Left colon (tissue), 2 donors: Measurements from ENCODE around the gene MYL5. TPM values are rescaled to one million over a fixed set of nuclear protein-coding genes. Genes with fewer than 3 reads are reported as not detected.
A peak's percentile ranks its signal among the peaks of the same experiment; 100 is the strongest.
"Not testable (repeated sequence)": the region's sequence is repeated elsewhere in the genome, so short reads cannot be mapped to it uniquely, and the experiment has no call there.

Experiments
- ATAC-seq: fragments of 200-7000 bp; cut with Tn5 transposase; one replicate; pipeline ENCODE4 v1.9.1; 2020; ENCODE audit warnings: mild to moderate bottlenecking, moderate library complexity
- DNase-seq, 2 donors: peaks; one replicate each; pipeline ENCODE4 v3.0.0-alpha.2; 2020
- intact Hi-C, 2 donors: fragments of 100-400 bp; cut with DNase I in 1 of 2; cut with micrococcal nuclease in 1 of 2; formaldehyde crosslinking; loops; one replicate each; pipeline versions ENCODE4 v1.11.2 to v1.14.0; 2022; cut with DNase I, micrococcal nuclease
- total RNA-seq, 2 donors: library from RNA; stranded (reverse); fragmentation: NEBNext Ultra II Directional; extraction: Animal tissue kit (Norgen Biotek cat#: 25700); gene quantifications; one replicate each; pipeline ENCODE4 v1.2.1, GENCODE V29; 2021
- donor health status: DM: no; HTN: no; CAD: no.
- donor health status: DM: yes; HTN: yes; CAD: no.

The MYL5 gene
- total RNA-seq, 2 donors from 2014 or later = 30.0 to 37.1 TPM

DNA sequence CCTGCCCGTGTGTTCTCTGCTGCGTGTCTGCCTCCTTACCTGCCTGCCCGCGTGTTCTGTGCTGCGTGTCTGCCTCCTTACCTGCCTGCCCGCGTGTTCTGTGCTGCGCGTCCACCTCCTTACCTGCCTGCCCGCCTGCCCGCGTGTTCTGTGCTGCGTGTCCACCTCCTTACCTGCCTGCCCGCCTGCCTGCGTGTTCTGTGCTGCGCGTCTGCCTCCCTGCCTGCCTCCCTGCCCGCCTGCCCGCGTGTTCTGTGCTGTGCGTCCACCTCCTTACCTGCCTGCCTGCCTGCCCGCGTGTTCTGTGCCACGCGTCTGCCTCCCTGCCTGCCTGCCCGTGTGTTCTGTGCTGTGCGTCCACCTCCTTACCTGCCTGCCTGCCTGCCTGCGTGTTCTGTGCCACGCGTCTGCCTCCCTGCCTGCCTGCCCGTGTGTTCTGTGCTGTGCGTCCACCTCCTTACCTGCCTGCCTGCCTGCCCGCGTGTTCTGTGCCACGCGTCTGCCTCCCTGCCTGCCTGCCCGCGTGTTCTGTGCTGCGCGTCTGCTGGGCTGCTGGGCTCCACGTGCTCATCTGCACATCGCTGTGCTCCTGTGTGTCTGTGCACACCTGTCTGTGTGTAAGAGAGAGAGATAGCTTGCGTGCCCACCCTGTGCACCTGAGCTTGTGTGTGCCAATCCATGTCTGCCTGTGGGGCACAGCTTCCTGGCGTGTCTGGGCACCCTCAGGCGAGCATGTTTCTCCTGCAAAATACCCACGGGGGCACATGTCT lies 39.1 kb upstream of the MYL5 start:
- intact Hi-C loops, DNase-seq, ATAC-seq: not testable (repeated sequence)

DNA sequence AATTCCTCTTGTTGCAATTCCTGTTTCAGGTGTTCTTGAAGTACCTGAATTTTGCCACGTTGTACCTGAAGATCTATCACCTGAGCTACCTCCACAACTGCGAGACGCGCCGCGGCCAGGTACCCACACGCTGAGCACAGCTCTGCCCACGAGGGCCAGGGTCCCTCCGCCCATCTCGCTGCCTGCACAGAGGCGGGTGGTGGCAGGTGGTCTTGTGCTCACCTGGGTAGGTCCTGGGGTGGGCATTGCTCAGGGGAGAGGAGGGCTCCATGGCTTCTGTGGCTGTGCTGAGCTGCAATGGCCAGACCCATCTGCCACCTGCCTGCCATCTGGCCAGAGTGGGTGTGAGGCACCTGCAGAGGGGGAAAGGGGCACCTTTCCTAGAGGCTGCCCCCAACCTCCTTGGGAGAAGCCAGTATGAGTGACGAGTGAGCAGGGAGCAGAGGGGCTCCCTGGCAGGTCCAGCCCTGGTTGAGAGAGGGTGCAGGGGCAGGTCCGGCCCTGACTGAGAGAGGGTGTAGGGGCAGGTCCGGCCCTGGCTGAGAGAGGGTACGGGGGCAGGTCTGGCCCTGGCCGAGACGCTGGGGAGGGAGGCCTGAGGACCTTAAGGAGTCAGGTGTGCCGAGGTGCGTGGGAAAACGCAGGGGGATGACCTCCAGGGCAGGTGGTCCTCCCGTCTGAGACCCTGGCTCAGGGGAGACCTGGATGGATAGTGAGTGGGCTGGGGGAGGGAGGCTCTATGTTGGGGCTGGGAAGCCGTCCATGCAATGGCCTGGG lies 38.3 kb upstream of the MYL5 start:
- no peak for ATAC-seq
- intact Hi-C loops = no loop called here
- DNase-seq = no peak

DNA sequence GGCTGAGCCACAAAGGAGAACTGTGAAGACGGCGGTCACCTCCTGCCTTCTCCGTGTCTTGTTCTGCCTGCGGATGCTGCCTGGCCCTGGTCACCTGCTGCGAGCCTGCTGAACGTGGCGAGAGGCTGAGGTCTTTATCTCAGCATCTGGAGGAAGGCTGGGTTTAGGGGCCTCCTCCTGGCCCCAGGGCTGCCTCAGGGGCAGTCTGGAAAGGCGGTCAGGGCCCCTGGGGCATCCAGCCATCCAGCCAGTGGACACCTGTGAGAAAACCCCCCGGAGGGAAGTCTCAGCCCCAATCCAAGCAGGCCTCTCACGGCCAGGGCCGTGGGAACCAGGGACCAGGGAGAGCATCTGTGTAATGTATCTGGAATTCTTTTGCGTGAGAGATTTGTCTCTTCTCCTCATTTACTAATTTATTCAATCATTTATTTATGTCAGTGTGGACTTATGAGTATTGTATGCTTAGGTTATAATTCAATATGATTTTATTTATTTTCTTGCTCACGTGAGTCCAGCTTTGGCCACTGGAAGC lies 37.6 kb upstream of the MYL5 start:
- ATAC-seq (no peak), DNase-seq (no peak)
- intact Hi-C loops = no loop called here

DNA sequence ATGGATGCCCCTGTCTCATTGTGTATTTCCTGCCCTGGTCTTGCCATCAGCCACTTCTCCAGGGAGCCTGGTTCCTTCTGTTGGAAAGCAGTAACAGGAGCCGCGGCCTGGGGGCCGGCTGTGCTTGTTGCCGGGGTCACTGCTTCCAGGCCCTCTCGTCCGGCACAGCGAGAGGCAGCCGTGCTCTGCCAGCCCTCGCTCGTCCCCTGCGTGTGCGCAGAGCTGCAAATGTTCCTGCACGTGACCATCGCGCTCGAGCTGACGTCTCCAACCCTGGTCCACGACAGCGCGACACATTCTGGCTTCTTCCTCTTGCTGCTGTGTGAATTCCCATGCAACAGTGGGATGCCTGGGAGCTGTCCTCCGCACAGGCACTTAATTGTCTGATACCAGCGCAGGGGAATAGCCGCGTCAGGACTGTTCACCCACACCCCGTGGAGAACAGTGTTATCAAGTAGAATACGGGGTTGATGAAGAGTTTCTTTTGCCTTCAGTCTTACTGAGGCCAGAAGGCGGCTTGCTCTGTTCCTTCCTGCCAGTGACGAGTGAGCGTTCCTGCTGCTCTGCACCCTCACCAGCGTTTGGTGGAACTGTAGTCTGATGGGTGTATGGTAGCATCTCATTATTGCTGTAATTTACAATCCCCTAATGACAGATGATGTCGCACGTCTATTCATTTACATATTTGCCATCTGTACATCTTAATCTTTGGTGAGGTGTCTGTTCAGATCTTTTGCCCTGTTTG lies 36.6 kb upstream of the MYL5 start:
- DNase-seq (no peak), ATAC-seq (no peak)
- intact Hi-C loops = no loop called here

DNA sequence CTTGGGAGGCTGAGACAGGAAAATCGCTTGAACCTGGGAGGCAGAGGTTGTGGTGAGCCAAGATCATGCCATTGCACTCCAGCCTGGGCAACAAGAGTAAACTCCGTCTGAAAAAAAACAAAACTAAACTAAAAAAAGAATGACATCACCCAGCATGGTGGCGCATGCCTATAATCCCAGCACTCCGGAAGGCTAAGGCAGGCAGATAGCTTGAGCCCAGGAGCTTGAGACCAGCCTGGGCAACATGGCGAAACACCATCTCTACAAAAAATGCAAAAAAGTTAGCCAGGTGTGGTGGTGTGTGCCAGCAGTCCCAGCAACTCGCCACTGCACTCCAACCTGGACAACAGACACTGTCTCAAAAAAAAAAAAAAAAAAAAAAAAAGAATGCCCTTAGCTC lies 32.0 kb upstream of the MYL5 start:
- ATAC-seq, intact Hi-C loops, DNase-seq: not testable (repeated sequence)

DNA sequence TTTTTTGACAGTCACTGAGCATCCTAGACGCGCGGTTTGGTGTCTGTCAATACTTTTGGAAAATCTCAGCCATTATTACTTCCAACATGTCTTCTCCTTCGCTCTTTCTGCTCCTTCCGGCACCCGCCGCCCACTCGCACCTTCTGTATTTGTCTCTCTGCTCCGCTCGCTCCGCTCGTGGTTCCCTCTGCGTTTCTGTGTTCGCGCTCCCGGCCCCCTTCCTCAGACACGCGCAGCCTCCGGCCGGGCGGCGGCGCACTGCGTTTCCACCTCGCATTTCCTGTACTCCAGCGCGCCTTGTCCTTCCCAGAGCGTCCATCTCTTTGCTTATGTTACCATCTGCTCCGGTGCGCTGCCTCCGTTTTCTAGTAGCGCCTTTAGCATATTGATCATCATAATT lies 27.9 kb upstream of the MYL5 start:
- no peak for DNase-seq
- ATAC-seq = no peak

DNA sequence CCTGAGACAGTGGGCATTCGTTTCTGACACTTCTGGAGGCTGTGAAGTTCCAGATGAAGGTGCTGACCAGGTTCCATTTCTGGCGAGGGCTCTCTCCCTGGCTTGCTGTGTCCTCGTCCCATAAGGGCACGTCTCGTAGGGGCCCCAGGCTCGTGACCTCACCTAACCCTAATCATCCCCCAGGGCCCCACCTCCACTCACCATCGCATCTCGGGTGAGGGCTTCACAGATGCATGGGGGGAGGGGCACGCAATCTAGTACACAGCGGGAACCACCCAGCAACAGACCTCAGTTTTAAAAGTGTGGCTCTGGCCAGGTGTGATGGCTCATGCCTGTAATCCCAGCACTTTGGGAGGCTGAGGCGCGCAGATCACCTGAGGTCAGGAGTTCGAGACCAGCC lies 26.9 kb upstream of the MYL5 start:
- DNase-seq (no peak), ATAC-seq (no peak)
- intact Hi-C loops = no loop called here

More for the DNA sequence above, 27.9 kb upstream of the MYL5 start:
- intact Hi-C loops = no loop called here

DNA sequence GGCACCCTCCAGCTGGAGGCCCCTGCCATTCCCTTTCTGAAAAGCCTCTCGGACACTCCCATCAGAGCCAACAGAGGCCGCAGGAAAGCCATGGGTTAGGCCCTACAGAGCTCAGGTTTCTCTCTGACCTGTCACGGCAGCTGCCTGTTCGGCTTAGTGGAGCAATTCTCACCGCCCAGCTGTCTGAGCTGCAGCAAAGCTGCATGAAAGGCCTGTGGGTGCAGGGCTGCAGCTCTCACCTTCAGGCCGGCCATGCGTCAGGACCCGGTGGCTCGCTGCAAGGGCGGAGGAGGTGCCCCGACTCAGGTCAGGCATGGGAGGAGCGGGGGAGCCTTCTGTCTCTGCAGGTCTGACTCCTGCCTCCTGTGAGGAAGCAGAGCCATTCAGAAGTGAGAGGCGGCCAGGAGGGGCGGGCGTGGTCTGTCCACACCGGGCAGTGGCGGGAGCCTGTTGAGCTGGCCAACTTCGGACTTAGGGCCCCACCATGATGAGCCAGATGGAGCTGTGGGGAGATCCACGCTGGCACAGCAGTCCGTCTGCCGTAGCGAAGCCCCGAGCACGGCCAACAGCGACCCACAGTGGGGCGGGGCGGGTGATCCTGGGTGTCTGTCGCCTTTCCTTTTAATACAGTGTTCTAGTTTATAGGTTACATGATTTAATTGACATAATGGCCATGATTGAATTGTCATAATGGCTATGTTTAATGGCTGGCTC lies 25.6 kb upstream of the MYL5 start:
- ATAC-seq = no peak
- intact Hi-C loops = no loop called here
- no peak for DNase-seq

DNA sequence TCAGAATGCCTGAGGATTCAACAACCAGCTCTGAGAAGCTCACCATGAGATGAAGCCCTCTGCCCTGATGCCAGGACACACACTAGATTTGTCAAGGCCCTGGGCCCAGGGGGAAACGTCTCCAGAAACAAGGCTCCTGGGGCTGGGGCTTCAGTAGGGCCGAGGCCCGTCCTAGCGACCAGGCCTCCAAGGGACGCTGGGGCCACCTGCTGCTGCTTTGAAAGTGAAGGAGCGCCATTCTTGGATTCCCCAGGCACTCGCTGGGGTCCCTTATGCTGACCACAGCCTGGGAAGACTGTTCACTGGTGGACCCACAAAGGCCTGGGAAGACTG lies 25.1 kb upstream of the MYL5 start:
- intact Hi-C loops = no loop called here
- DNase-seq = no peak
- no peak for ATAC-seq

DNA sequence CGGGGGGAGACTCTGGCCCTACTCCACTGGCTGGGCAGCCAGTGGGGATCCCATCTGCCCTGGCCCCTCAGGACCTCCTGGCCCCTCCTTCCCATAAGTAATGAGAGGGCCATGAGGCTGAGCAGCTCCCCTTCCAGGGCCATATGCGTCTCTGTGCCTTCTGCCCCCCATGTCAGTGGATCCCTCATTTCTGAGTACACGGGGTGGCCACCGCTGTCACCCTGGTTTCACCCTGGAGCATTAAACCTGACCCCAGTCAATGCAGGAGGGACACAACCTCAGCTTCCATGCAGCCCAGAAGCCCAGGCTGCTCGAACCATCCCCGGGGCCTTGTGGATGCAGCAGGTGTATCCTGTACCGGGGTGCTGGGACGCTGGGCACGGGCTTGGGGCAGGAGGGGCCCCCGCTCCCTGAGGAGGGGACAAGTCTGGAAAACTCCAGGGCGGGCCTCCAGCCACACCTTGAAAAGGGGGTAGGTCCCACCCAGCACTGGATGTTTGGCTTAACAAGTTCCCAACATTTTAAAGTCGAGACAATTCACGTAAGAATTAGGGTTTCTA lies 24.5 kb upstream of the MYL5 start:
- intact Hi-C loops = no loop called here
- DNase-seq (no peak), ATAC-seq (no peak)

DNA sequence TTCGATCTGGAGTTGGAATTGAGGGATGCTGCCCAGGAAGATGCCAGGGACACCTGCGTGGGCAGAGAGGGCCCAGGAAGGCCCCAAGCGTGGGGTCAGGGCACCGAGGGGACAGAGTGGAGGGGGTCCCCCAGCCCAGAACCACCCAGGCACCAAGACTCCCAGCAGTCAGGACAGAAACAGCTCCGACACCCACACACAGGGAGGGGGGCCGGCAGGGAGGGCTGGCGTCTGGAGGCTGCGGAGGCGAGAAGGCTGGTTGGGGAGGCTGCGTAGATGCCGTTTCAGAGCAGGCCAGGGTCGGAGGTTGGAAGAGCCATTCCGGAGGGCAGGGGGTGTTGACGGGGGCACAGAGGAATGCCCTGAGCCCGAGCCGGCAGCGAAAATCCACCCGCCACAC lies 23.9 kb upstream of the MYL5 start:
- DNase-seq = no peak
- ATAC-seq = no peak
- intact Hi-C loops = no loop called here

DNA sequence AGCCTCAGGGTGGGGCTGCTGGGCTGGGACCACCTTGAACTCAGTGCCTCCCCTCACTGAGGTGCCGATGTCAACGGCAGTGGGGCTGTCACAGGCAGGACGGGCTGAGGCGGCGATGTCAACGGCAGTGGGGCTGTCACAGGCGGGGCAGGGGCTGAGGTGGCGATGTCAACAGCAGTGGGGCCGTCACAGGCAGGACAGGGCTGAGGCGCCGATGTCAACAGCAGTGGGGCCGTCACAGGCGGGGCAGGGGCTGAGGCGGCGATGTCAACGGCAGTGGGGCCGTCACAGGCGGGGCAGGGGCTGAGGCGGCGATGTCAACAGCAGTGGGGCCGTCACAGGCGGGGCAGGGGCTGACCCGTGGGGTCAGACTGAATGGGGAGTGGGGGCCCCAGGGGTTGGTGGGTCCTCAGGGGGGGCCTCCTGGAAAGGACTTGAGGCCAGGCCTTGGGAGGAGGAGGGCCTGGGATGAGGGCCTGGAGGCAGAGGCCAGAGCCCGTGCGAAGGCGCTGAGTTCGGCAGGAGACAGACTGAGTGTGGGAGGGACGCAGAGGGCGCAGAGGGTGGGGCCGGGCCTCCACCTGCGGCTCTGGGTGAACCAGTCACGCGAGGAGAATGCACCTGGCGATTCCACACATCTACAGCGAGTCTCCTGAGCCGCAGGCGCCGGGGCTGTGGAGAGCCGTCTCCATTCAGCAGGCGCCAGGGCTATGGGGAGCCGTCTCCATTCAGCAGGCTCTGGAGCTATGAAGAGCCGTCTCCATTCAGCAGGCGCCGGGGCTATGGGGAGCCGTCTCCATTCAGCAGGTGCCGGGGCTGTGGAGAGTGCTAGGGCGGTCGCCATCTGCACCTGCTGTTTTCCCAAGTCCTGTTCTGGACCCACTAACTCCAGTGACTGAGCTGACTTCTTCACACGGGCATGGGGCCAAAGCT lies 23.1 kb upstream of the MYL5 start:
- intact Hi-C loops = no loop called here
- ATAC-seq (peak; percentile 34), DNase-seq (no peak)

DNA sequence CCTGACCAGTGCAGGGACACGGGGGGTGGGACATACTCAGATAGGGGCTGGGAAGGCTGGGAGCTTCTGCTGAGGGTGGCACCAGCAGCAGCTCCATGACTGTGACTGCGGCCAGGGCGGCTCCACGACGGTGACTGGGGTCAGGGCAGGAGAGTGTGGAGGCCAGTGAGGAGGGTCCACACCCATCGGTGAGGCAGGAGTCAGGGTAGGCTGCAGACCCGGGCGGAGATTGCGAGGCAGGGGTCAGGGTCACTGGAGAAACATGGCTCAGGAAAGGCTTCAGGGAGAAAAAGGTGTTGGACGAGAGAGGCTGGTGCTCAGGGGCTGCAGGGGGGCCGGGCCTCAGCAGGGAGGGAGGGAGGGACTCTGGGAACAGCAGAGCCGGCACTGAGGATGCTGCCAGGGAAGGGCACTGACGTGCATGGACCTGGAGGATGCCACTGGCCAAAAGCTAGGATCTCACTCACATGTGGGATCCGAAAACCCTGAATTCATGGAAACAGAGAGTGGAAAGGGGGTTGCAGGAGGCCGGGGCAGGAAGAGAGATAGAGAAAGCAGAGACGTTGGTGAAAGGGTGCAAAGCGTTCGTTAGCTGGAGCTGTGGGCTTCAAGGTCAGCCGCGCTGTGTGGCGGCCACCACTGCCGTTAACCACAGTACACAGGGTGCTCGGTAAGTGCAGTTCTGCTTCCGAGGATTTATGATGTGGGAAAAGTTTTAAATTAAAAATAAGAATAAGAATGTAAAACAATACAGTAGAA lies 22.3 kb upstream of the MYL5 start:
- ATAC-seq (no peak), DNase-seq (no peak)
- intact Hi-C loops = no loop called here

DNA sequence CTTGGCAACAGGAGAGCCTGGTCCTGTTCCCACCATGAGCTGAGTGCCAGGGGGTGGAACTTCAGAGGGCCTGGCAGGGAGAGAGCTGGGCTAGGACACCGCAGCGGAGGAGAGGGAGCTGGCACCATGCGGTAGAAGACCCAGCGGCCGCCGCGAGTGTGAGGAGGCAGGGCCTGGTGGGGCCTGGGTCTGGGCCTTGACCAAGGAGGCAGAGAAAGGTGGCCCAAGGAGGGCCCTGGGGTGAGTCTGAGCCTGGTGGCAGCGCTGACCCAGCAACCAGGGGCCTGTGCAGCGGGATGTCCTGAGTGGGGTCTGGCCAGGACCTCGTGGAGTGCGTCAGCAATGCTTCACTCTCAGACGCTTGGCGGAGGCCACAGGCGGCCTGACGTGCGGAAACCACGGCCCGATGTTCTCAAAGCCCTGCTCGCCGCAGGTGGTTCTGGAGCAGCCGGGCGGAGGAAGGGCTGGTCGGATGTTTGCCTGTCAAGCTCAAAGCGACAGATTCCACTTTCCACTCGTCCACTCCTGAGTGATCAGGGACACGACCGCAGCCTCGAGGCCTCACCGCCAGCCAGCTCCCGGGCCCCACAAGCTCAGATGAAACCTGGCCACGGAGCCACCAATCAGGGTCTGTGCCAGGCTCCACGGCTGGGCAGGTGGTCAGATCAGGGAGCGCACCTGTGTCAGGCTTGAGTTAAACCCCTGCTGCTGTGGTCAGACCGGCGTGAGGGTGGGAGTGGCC lies 21.1 kb upstream of the MYL5 start:
- ATAC-seq (no peak), DNase-seq (no peak)

DNA sequence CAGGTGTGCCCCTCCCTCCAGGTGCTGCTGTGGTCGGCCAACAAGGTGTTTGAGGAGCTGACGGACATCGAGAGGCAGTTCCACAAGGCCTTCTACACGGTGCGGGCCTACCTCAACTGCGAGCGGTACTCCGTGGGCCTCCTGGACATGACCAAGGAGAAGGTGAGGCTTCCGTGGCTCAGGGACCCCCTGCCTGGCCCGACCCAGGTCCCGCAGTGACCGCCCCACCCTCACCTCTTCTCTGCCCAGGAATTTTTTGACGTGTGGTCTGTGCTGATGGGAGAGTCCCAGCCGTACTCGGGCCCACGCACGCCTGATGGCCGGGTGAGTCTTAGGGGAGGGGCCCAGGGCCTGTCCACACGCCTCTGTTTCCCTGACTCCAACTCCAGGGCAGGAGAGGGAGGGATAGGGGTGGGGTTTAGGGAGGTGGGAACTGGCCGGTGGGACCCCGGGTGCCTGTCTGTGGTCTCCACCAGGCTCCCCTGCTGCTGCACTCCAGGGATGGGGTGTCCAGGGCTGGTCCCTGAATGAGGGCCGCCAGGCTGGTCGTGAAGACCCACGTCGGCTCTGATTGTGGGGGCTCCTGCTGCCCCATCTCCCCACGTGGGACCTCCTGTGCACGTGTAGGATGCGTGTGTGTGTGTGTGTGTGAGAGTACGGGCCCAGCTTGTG lies 20.4 kb upstream of the MYL5 start:
- DNase-seq (no peak), ATAC-seq (no peak)
- intact Hi-C loops = no loop called here

More for the DNA sequence above, 21.1 kb upstream of the MYL5 start:
- intact Hi-C loops = no loop called here

DNA sequence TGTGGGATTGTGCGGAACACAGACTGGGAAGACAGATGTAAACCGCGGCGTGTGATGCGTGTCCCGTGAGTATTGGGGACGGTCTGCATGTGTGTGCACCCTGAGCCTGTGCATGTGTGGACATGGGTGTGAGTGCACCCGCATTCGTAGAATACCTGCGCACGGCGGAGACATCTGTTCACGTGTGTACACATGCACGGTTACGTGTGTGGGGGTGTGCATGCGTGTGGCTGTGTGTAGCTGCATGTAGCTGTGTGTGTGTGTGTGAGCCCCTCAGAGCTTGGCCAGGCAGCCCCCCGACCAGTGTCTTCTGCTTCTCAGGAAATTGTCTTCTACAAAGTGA lies 19.9 kb upstream of the MYL5 start:
- DNase-seq = no peak
- ATAC-seq = no peak
- intact Hi-C loops = no loop called here
